HG03521 (cell line): Measurements from ENCODE around the gene PPARA.

Experiments
- ATAC-seq: cut with Tn5 transposase; IDR thresholded peaks from one replicate; pipeline ENCODE4 v1.9.1; 2021; ENCODE audit warnings: mild to moderate bottlenecking, moderate library complexity; ENCODE audit not compliant: unreplicated experiment

PPARA gene

DNA sequence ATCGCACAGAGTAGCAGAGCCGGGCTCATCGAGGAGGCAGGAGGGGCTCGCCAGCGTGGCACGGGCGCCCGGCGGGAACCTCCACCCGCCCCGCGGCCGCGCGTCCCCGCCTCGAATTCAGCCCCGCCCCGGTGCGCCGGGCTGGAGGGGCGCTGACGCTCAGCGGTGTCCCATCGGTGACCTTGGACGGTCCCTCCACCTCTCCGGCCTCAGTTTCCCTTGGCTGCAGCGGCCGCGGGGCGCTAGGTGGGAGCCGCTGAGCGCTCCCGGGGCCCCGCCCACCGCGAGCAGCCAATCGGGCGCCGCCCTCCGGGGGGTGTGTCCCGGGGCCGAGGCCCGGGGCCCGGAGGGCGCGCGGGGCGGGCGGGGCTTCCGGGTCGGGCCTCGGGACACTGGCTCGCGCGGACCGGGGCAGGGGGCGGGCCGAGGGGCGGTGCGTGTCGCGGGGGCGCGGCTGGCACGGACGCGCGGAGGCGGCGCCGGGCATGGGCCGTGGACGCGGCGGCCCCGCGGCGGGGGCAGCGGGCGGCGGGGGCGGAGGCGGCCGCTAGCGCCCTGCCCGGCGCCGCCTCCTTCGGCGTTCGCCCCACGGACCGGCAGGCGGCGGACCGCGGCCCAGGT lies at the start of gene PPARA:
Gene PPARA, plus strand, starts transcription at position 493 of the 621 bp plus-strand sequence. CDS start 47,858 bp downstream, outside the sequence.
- ATAC-seq, result peak; percentile 74

DNA sequence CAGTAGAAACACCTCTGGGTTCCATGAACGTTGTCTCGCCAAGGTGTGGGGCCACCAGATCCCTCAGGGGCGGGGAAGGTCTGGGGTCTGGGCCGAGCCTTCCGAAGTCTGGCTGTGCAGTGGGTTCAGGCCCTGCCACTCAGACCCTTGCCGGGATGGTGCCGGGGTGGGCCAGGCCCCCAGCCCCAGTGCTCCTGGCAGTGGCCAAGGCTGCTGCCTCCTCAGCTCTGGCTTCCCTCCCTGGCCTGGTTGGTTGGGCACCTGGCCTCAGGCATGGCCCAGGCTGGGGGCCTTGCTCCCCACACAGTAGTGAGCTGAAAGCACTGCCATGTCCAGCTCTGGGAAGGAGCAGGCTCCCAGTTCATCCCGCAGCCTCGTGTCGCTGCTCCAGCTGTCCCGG lies 48.2 kb upstream of the PPARA start:
- no peak for ATAC-seq

DNA sequence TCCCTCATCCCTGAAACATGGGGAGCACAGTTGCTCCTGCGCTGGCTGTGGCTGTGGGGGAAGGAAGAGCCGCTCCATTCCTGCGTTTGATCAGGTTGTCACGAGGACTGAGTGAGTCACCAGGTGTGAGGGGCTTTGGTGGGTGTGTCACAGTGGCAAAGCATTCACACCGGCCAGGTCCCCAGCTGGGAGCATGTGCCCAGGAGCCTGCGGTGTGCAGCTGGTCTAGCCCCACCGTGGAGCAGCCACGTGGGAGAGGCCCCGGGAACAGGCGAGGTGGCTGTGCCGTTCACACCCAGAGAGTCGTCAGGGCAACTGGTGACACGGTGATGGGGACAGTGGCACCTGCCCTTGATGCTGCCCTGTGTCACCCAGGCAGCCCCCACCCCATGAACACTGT lies 47.6 kb upstream of the PPARA start:
- ATAC-seq, result no peak

DNA sequence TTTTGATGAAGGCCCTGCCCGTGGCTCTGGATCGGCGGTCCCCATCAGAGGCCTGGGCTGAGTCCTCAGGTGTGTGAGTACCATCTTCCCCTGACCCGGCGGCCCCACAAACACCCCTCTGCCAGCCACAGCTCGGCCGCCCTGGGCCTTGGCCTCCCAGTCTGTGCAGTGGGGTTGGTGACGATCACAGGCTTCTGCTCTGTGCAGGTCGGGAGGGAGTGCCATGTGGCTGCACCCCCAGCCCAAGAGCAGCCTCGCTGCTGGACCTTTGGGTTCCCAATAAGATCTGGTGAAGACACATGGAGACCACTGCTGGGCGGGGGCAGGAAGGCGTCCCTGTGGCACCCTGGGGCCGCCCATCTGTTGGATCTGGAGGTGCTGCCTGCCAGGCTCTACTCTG lies 47.1 kb upstream of the PPARA start:
- ATAC-seq, result no peak

- ATAC-seq, result no peak
These were observed 46.7 kb upstream of the PPARA start for GRCh38 chr22:46103664-46104063.

- no peak for ATAC-seq
These were observed 46.0 kb upstream of the PPARA start for GRCh38 chr22:46104170-46104880.

DNA sequence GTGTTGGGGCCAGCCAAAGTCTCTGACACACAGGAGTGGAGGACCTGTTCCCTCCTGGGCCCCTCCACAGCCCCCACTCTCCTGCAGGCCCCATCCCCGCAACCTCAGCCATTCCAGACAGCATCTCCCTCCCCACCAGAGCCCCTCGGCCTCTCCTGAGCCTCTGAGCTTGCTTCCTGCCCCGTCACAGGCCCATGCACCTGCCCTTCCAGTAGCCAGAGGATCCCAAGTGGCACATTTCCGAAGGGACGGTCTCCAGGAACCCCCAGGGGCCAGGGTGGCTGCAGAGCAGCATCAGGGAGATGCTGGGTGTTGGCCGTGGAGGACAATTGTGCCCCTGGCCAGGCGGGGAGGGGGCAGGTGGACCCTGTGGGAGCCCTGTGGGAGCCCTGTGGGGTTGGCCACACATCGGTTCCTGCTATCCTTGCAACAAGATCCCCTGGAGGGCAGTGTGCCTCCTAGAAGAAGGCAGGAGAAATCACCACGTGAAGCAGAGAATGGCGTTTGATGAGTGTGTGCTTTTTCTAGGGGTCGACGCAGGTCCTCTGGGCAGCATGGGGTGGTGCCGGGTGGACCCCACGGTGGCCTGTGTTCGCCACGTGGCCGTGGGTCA lies 45.3 kb upstream of the PPARA start:
- ATAC-seq, result no peak

GRCh38 chr22:46105494-46106278 lies 44.6 kb upstream of the PPARA start:
- ATAC-seq, result no peak

DNA sequence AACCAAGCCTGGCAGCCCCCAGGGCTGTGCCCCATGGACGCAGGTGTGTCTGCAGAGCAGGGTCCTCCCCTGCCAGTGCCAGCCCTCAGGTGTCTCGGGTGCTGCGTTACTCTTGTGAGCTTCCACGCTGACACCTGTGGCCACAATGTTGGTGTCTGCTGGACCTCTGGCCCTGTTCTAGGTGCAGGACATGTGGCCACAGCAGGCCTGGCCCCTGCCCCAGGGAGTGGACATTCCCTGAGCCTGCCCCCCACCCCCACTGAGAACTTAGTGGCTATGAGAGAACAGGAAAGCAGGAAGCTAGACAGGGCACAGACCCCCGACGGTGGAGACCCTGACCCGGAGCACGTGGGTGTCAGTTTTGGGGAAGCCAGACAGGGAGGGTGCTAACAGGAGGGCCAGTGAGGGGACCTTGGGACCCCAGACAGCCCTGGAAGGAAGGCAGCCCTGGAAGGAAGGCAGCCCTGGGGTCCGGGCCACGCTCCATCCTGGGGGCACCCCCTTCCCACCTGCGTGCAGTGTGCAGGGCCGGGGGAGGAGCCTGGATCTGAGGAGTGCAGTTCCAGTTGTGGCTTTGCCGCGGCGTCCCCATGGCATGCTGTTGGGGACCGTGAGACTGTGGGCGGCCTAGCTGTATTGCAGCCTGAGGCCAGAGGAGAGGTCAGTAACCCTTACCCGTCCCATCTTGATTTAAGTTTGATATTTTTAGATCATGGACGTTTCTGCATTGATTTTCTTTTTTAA lies 43.9 kb upstream of the PPARA start:
- no peak for ATAC-seq

DNA sequence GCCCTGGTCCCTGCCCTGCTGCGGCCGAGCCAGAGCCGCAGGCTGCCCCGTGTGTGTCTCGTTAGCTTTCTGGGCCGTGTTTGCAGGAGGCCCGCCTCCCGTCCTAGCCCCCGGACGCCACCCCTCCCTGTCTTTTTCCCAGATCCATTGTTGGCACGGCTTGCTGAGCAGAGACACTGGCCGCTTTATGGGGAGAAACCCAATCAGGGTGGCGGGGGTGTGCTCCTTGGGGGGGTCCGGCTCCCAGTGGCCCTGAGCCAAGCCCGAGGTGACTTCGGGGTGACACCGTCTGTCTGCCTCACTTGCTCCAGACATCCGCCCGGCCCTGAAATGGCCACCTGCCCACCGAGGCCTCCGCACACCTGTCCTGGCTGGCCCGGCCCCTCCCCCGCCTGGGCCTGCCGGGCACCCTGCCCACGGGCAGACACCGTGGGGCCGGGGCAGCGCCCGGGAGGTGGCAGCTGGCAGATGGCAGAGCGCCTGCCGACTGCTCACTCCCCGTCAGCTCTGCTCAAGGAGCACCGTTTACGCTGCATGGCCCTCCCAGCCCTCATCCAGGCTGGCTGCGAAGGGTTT lies 43.1 kb upstream of the PPARA start:
- ATAC-seq, result no peak

DNA sequence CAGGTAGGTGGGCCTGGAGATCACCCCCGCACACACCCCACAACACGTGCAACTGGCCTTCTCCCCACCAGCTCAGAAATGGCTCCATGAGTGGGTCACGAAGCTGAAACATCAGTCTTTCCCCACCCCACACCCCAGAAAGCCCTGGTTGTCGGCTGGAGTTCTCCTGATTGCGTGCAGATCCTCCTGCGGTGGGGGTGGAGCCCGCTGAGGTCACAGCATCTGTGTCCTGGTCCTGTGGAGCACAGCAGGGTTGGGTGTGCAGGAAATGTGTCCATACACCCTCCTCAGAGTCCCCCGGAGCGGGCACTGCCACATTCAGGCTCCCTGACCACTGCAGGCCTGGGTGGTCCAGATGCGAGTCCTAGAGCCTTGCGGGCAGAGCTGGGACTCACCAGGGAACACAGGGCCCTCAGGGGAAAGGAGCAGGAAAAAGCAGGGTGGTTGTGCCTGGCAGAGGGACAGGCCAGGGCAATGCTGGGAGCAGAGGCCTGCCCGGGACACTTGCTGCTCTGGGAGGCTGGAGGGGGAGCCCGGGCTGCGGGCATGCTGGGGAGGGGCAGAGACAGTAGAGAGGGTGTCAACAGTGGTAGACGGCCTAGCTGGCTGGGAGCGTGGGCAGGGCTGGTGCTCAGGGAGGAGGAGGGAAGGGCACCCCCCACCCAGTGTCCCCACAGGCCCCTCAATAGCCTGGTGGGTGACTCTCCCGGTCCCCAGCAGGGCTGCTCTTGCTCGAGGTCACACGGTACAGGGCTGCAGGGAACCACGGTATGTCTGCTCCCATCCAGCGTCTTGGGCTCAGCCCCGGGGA lies 42.4 kb upstream of the PPARA start:
- no peak for ATAC-seq

DNA sequence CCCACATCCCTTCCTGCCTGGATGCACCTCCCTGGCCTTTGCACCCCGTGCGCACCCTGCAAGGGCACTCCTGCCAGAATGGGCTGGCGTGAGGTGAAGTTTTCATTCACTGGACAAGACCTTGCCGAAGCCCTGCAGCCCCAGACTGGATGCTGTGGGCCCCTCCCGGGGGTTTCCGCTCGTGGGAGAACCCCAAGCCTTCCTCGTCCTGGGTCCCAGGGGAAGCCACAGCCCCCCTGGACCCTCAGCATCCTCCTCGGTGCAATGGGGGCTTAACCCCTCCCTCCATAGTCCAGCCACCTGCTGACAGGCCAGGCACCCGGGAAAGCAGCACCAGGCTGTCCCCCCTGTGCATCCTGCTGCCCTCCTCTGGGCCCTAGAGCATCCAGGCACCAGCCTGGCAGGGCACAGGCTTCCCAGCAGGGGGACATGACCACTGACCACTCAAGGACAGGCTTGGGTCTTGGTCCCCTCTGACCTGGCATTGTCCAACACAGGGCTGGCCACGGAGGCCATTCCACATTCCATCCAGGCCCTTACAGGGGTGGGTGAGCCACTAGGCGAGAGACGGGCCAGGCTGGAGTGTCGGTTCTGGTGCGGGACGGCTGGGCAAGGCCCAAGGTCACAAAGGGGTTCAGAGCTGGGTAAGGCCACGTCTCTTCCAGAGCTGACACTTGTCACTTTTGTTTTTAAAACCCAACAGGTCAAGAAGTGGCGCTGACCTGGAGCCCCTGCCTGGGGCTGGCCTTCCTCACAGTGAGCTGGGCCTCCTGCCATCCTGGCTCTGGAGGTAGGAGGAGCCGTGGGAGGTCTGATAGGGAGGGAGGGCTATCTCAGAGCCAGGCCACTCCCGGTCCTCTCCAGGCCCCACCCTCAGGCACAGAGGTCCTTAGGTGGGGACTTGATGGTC lies 41.5 kb upstream of the PPARA start:
- no peak for ATAC-seq

DNA sequence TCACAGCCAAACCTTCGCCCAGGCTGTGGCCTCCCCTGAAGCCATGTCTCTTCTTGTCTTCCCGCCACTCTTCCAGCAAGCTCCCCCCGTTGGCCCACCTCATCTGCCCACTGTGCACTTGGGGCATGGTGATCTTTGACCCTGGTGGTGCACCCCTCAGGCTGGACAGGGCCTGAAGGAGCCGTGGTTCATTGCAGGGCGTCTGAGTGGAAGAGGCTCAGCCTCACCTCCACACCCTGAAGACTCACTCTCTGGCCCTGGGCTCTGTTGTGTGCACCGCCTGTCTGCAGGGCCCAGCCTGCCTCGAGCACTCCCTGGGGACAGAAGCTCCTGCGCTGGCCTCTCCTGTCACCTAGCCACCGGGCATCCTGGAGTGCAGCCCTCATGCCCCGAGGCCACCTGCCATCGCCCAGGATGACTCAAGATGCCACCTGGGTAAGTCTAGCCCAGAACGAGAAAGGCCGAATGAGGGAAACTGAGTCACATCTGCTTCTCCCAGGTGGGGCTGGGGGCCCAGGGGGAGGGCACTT lies 40.8 kb upstream of the PPARA start:
- no peak for ATAC-seq

DNA sequence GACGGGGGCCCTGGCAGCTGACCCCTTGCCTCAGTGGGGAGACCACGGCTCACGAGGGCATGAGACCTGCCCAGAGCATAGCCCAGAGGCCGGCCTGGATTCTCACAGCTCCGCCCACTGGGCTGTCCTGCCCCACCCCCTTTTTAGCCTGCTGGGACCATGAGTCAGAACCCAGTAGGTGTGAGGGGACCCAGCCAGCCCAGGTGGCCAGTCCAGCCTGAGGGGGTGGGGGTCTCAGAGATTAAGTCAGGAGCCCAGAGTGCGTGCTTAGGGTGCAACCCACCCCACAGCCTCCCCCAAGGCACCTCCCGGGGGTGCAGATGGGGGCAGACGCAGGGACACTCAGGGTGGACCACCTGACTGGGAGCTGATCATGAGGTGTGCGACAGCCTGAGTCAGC lies 40.1 kb upstream of the PPARA start:
- no peak for ATAC-seq

- ATAC-seq, result no peak
These were observed 38.5 kb upstream of the PPARA start for GRCh38 chr22:46111645-46112306.

- ATAC-seq, result no peak
These were observed 37.9 kb upstream of the PPARA start for GRCh38 chr22:46112405-46112804.

- ATAC-seq, result no peak
These were observed 37.0 kb upstream of the PPARA start for GRCh38 chr22:46113110-46113909.
